B cell (primary cell): Measurements from ENCODE around the gene CERS1.

Experiments used
- CTCF ChIP-seq: fragments of 200-600 bp; IDR thresholded peaks from one replicate; pipeline ENCODE4 v1.8.0; 2022; ENCODE audit warnings: antibody characterized with exemption, mild to moderate bottlenecking
- EZH2 ChIP-seq: IDR thresholded peaks from 2 replicates; pipeline ENCODE4 v1.6.1; 2012; ENCODE audit warnings: borderline replicate concordance, low read depth, mild to moderate bottlenecking, moderate library complexity, low read length; ENCODE audit not compliant: insufficient read depth, poor library complexity, severe bottlenecking

- TF ChIP-seq CTCF (no peak), EZH2 (no peak)
Observed at GRCh38 chr19:18940769-18941627, 45.0 kb upstream of the CERS1 start, which contains the start of gene HOMER3.
